ENCODE data around the gene RSPH1.

RSPH1 gene

DNA sequence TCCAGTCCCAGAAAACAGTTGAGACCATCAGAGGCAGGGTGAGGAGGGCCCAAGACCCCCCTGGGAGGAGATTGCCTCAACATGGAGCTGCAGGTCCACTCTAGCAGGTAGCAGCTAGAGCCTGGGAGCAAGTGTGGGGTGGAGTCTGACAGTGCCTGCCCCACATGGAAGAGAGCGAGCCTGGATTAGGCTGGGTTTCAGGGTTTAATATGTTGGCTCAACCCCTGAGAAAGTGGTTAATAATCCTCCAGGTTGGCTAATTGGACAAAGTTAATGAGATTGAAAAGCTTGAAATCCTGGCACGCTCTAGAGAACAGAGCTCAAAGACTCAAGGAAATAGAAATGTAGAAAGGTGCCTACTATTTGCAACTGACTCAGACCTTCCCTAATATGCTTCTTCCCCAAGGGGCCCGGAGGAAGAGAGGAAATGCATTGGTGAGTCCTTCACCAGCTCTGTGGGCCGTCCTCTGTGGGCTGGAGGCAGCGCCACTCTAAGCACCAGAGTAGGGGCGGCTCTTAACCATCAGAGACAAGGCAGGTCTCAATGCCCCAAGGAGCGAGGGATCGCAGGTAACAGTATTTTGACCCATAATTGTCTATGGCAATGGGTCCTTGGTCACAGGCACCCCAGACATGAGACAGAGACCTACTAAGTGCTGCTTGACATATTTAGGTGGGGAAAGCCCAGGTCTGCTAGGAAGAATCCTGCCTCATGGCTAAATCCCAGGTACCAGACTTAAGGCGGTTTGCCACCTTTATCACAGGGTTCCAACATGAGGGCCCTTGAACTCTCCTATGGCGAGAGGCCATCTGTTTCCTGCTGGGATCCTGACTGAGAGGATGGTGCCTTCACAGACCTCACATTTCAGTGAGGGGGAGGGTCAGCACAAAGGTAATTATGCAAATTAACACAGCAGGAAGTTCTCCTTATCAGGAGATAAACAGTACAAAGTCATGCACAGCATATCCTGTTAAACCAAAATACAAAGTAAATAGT lies 33.8 kb downstream of the RSPH1 start:
- peak; percentile 52 for DNase-seq

- no peak for DNase-seq
Measured at GRCh38 chr21:42461185-42461520, 34.9 kb downstream of the RSPH1 start.

- DNase-seq, result no peak
Measured at GRCh38 chr21:42460391-42461184, 35.4 kb downstream of the RSPH1 start.

DNA sequence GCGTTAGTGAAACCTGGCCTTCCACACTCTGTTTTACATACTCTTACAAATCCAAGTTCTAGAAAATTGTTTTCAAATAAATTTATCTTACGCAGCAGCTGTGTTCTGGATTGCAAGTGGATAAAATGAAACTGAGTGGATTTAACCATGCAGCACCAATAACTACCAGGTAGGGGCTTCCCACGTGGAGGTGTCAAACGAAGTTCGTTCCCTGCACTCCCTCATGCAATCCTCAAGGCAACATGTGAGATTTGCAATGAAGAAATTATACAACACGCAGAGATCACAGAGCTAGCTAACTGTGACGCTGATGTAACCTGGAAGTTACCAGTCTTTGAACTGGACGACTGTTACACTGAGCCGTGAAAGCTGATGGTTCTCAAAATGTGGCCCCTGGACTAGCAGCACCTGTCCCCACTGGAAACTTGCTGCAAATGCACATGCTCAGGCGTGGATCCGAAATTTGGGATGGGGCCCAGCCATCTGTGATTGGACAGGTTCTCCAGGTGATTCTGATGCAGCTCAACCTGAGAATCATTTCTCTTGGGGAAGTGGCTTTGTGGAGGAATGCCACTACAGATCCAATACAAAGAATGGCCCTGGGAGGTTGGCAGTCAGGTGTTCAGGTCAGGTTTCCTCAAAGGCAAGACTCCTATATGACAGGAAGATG lies 36.3 kb downstream of the RSPH1 start:
- DNase-seq, result no peak

DNA sequence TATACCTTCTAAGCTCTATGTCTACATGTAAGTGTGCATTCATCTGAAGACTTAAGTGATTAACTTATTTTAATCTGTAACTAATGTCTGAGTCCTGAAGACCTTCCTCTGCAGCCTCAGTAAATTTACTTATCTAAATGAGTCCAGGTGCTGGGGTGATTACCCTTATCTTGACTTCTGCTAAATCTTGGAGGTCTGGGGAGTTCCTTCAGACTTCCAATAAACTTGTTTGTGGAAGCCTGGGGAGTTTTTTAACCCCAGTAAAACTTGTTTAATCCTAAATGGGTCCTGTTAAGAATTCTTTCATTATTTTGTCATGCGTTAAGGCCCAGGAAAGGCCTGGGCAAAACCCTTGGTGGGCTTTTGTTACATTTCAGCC lies 37.0 kb downstream of the RSPH1 start:
- no peak for DNase-seq

DNA sequence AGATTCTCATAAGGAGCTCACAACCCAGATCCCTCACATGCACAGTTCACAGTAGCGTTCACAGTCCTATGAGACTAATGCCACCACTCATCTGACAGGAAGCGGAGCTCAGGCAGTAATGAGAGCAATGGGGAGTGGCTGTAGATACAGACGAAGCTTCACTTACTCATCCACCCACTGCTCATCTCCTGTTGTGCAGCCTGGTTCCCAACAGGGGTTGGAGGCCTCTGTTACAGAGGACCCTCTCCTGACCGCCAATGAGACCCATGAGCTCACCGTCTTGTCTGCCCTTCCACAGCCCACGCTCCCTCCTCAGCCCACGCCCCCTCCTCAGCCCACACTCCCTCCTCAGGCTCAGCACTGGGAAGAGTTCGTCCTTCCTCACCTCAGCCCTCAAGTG lies 39.6 kb downstream of the RSPH1 start:
- no peak for DNase-seq

DNA sequence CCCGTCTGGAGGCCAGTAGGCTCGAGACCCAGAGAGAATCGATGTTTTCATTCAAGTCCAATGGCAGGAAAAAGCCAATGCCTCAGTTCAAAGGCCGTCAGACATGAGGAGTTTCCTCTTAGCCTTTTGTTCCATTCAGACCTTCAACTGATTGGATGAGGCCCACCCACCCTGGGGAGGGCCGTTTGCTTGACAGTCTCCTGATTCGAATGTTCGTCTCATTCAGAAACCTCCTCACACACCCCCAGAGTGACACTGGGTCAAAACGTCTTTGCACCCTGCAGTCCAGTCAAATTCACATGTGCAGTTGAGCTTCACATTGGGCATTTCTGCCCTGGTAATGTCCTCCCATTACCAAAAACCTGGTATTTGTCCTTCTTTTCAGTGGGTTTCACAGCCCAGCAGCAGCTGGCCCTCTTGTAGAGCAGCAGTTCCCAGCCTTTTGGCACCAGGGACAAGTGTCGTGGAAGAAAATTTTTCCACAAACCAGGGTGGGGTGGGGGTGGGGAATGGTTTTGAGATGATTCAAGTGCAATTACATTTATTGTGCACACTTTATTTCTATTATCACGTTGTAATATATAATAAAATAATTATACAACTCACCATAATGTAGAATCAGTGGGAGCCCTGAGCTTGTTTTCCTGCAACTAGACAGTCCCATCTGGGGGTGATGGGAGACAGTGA lies 40.1 kb downstream of the RSPH1 start:
- DNase-seq, result no peak

DNA sequence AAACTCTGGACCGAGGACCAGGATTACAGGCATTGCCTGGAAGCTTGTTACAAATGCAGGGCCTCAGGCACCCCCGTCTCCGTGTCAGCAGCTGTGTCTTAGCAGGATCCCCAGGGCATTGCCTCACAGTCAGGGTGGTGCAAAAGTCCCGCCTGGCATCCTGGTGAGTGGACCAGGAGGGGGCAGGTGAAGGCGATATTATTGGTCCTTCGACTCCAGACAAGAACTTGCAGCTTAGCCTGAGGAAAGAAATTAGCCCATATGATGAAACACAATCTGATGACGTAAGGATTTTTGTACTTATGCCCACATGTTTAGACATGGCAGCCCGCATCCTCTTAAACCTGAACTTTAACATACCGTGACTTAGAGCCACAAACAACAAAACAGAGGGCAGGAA lies 40.8 kb downstream of the RSPH1 start:
- DNase-seq, result no peak

- no peak for DNase-seq
Measured at GRCh38 chr21:42454786-42455185, 41.2 kb downstream of the RSPH1 start.

DNA sequence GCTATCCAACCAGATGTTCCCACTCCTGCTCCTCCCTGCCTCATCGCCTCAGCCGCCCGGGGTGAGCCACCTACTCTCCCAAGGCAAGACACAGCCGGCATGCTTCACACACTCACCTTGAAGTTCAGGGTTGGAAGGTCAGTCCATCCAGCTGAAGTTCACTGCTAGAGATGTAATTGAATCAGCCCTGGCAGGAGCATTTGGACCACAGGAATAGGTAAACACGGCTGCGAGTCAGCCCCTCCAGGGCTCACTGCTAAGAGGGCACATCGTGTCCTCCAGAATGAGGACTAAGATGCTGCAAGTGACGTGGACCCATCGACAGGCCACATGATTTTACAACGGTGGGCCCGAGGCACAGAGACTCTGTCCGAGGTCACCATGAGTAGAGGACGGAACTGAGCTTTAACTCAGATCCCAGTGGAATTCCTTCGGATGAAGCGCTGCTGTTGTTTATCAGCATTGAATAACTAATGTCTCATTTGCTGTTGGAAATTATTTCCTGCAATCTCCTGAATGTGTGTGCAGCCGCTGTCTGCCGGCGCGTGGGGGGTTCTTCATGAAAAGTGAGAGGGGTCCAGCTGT lies 41.9 kb downstream of the RSPH1 start:
- DNase-seq, result no peak

- no peak for DNase-seq
Measured at GRCh38 chr21:42453224-42453985, 42.6 kb downstream of the RSPH1 start.

GRCh38 chr21:42452401-42453223 lies 43.4 kb downstream of the RSPH1 start:
- no peak for DNase-seq

- no peak for DNase-seq
Measured at GRCh38 chr21:42451941-42452340, 44.1 kb downstream of the RSPH1 start.

DNA sequence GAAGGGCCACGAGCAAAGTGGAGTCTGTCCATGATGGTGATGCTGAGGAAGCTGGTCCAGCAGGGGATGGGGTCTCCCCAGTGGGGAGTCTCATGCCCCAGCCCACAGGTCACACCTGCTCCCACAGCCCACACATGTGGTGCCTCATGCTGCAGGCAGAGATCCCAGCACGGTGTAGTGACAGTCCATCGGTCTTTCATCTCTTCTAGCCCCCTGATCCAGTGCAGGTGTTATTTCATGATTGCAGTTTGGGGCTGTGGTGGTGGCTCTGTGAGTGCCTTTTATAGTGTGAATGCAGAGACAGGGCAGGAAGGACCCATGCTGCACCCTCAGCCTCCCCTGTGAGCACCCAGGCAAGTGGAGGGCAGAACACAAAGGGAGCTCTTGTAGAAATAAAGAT lies 47.3 kb downstream of the RSPH1 start:
- DNase-seq, result no peak

DNA sequence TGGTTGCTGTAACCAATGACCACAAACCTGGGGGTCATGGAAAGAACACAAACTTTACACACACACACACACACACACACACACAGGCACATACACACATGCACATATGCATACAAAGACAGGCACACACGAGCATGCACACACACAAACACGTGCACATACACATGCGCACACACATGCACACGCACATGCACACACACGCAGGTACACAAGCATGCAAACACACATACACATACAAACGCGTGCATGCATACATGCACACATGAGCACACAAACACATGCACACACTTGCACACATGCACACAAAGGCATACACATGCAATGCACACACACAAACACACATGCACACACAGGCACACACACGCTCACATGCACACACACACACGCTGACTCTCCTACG lies 48.3 kb downstream of the RSPH1 start:
- DNase-seq, result no peak

DNA sequence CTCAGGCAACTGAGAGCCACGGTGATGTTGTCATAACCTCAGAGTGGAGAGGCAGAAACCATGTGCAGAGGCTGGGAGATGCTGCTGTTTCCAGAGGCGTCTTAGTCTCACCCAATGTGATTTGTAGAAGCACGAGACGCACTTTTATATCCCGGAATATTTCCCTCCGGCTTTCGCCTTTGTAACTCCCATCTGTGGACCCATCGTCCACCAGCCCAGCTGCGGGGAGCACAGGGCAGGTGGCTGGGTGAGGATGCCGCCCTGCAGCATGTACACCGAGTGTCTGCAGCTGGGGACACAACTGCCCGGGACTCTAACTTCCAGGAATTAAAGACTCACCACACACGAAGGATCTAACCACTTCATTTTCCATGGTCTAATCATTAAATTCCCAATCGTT lies 48.8 kb downstream of the RSPH1 start:
- DNase-seq, result no peak

DNA sequence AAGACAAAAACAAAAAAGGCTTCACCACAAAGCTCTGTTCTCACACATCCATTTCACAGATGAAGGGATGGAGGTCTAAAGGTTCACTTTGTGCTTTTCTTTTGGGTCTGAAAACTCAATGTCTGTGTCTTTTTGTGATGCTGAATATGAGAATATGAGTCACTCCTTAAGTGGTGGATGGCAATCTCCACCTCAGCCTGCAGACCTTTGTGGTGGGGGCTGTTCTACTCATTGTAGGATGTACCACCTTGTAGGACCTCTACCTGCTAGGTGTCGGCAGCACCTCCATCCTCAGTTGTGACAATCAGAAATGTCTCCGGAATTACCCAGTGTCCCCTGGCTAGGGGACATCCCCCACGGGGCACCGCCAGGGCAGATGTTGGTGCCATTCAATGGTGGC lies 49.5 kb downstream of the RSPH1 start:
- no peak for DNase-seq

DNA sequence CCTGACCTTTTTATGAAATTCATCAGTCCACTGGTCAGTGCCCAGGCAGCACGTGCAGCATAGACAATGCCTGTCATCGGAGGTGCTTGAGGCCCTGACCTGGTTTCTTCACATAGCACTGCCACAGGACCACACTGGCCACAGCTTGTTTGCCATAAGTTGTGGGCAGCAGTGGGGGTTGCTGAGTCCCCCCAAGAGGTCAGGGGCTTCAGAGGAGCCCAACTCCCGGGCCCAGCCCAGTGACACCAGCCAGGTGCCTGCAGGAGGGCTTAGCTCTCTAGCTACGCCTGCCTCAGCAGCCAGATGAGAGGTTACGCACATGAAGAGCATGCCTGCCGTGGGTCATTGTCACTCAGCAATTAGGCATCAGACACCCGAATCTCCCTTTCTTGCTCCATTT lies 50.7 kb downstream of the RSPH1 start:
- no peak for DNase-seq

DNA sequence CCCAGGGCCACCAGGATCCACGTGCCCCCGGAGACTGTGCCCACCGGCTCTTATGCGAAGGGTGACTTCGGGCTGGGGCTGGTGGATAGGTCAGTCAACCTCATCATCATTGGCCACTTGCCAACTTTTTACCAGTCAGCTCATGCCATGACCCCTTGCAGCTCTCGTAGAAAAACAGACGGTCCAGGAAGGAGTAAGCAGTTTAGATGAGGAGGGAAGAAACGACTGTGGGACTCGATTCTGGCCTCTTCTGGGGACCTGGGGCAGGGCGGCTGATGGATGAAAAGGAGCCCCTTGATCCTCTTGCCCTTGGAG lies 51.3 kb downstream of the RSPH1 start:
- DNase-seq, result no peak

- DNase-seq, result no peak
Measured at GRCh38 chr21:42443876-42444744, 51.9 kb downstream of the RSPH1 start.

Data from OCI-M1 (cell line).